ENCODE data around the gene TCERG1L. TPM values are rescaled to one million over a fixed set of nuclear protein-coding genes. Genes with fewer than 3 reads are reported as not detected.

The TCERG1L gene
- total and polyA plus RNA-seq, 9 of the 15 experiments (the other 6 are each of a cell fraction or from before 2014, with no cell fraction given), result not detected

DNA sequence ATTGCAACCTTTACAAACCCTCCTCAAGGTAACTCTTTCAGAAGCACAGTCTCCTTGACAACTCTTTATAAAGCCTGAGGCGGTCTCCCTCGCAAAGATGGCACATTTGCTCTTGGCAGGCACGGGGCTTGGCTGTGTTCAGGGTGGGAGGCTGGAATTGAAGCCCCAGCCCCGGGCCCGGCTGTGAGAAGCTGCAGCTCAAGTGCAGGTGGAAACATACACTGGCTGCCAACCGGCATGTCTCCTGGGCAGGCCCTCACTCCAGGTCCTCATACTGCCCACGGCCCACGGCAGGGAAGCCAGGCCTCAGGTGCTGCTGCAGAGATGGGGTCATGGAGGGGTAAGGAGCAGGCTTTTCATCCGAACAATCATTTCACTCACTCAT, 194.5 kb downstream of the TCERG1L start:
- H2AFZ ChIP-seq (ENCODE audit: low read depth, low read length), result no peak overlapping the region
- 0% methylated on average over 2 of the region's 9 CpGs for WGBS (ENCODE audit: insufficient coverage, low coverage, missing lambda C conversion rate)
- DNase-seq (ENCODE audit: extremely low read depth in 1 of 4, low spot score in 3 of 4), result no peak
- ChIA-PET CTCF (ENCODE audit: low intra/inter-chr PET ratio) (no interaction called here), POLR2A (no interaction called here)
- no peaks in the 10 kb centered on the region for H3K36me3 ChIP-seq (ENCODE audit: control insufficient read depth, insufficient read depth, low read length)
- H3K4me3 ChIP-seq, result no peak overlapping the region
- H3K9me1 ChIP-seq (ENCODE audit: control insufficient read depth, insufficient read depth, low read length), result no peaks in the 10 kb centered on the region
- H4K20me1 ChIP-seq (replicated peaks; ENCODE audit: control insufficient read depth, insufficient read depth, low read length), result no peaks in the 10 kb centered on the region
- no peak for ATAC-seq
- H3K4me2 ChIP-seq (ENCODE audit: insufficient read depth, low read length), result no peak overlapping the region
- no TSS peak for BruUV-seq (replicated peaks)
- no peaks in the 10 kb centered on the region for H3K9me3 ChIP-seq (replicated peaks; ENCODE audit: control insufficient read depth, insufficient read depth, low read depth, low read length)
- H3K79me2 ChIP-seq (ENCODE audit: control insufficient read depth, insufficient read depth, low read length), result no peaks in the 10 kb centered on the region
- H3K9ac ChIP-seq (ENCODE audit: insufficient read depth in 1 of 2, low read depth in 2 of 2, low read length in 2 of 2), result no peak overlapping the region
- peaks cover 0 to 12% of the 10 kb centered on the region in 2 experiments; a peak in 3 of 5 replicates for H3K27me3 ChIP-seq (ENCODE audit: control insufficient read depth in 2 of 2, insufficient read depth in 2 of 2, low read length in 2 of 2)
- in situ Hi-C loops (cut with MboI), result no loop called here
- no peak for FAIRE-seq
- intact Hi-C loops (cut with micrococcal nuclease), result no loop called here
- H3K4me1 ChIP-seq (replicated peaks in 1 of 2; ENCODE audit: control insufficient read depth in 2 of 2, insufficient read depth in 2 of 2, low read length in 2 of 2), result no peaks in the 10 kb centered on the region
- no peak overlapping the region for H3K27ac ChIP-seq (ENCODE audit: extremely low read depth, low read depth, low read length)
- TF ChIP-seq, protein P1, sequence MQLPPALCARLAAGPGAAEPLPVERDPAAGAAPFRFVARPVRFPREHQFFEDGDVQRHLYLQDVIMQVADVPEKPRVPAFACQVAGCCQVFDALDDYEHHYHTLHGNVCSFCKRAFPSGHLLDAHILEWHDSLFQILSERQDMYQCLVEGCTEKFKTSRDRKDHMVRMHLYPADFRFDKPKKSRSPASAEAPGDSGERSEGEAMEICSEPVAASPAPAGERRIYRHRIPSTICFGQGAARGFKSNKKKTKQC (CRISPR knock-in tag; IDR thresholded peaks at IDR 0.05), result no peak
- TF ChIP-seq, protein P2, sequence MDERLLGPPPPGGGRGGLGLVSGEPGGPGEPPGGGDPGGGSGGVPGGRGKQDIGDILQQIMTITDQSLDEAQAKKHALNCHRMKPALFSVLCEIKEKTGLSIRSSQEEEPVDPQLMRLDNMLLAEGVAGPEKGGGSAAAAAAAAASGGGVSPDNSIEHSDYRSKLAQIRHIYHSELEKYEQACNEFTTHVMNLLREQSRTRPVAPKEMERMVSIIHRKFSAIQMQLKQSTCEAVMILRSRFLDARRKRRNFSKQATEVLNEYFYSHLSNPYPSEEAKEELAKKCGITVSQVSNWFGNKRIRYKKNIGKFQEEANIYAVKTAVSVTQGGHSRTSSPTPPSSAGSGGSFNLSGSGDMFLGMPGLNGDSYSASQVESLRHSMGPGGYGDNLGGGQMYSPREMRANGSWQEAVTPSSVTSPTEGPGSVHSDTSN (CRISPR knock-in tag; IDR thresholded peaks at IDR 0.05; ENCODE audit: low read depth), result no peak
- TF ChIP-seq, protein P2 (tag; conservative IDR thresholded peaks at IDR 0.05; ENCODE audit: low read depth), result no peak
- TF ChIP-seq MAFG (tag; conservative IDR thresholded peaks at IDR 0.05) (no peak), MXI1 (IDR thresholded peaks at IDR 0.05; ENCODE audit: low read depth, low read length) (no peak), EP300 (IDR thresholded peaks at IDR 0.05; ENCODE audit: low read length) (no peak), ZNF57 (CRISPR knock-in tag; IDR thresholded peaks at IDR 0.05) (no peak), ZEB2 (IDR thresholded peaks at IDR 0.05) (no peak), TEAD1 (CRISPR knock-in tag; IDR thresholded peaks at IDR 0.05) (no peak), CBX8 (IDR thresholded peaks at IDR 0.05; ENCODE audit: borderline replicate concordance, extremely low read depth, low read depth, low read length, poor library complexity, severe bottlenecking) (no peak), ZNF282 (CRISPR knock-in tag; IDR thresholded peaks at IDR 0.05) (no peak), ZNF79 (CRISPR knock-in tag; IDR thresholded peaks at IDR 0.05; ENCODE audit: low read depth) (no peak), NELFE (IDR thresholded peaks at IDR 0.05; ENCODE audit: insufficient read depth, insufficient read length) (no peak)
- TF ChIP-seq, protein P3, sequence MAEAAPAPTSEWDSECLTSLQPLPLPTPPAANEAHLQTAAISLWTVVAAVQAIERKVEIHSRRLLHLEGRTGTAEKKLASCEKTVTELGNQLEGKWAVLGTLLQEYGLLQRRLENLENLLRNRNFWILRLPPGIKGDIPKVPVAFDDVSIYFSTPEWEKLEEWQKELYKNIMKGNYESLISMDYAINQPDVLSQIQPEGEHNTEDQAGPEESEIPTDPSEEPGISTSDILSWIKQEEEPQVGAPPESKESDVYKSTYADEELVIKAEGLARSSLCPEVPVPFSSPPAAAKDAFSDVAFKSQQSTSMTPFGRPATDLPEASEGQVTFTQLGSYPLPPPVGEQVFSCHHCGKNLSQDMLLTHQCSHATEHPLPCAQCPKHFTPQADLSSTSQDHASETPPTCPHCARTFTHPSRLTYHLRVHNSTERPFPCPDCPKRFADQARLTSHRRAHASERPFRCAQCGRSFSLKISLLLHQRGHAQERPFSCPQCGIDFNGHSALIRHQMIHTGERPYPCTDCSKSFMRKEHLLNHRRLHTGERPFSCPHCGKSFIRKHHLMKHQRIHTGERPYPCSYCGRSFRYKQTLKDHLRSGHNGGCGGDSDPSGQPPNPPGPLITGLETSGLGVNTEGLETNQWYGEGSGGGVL (CRISPR knock-in tag; IDR thresholded peaks at IDR 0.05), result no peak
- TF ChIP-seq, protein P4, sequence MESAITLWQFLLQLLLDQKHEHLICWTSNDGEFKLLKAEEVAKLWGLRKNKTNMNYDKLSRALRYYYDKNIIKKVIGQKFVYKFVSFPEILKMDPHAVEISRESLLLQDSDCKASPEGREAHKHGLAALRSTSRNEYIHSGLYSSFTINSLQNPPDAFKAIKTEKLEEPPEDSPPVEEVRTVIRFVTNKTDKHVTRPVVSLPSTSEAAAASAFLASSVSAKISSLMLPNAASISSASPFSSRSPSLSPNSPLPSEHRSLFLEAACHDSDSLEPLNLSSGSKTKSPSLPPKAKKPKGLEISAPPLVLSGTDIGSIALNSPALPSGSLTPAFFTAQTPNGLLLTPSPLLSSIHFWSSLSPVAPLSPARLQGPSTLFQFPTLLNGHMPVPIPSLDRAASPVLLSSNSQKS (CRISPR knock-in tag; IDR thresholded peaks at IDR 0.05), result no peak
- TF ChIP-seq, protein P5, sequence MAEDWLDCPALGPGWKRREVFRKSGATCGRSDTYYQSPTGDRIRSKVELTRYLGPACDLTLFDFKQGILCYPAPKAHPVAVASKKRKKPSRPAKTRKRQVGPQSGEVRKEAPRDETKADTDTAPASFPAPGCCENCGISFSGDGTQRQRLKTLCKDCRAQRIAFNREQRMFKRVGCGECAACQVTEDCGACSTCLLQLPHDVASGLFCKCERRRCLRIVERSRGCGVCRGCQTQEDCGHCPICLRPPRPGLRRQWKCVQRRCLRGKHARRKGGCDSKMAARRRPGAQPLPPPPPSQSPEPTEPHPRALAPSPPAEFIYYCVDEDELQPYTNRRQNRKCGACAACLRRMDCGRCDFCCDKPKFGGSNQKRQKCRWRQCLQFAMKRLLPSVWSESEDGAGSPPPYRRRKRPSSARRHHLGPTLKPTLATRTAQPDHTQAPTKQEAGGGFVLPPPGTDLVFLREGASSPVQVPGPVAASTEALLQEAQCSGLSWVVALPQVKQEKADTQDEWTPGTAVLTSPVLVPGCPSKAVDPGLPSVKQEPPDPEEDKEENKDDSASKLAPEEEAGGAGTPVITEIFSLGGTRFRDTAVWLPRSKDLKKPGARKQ (CRISPR knock-in tag; IDR thresholded peaks at IDR 0.05), result no peak
